Measurements from ENCODE around the gene MEFV.

DNA sequence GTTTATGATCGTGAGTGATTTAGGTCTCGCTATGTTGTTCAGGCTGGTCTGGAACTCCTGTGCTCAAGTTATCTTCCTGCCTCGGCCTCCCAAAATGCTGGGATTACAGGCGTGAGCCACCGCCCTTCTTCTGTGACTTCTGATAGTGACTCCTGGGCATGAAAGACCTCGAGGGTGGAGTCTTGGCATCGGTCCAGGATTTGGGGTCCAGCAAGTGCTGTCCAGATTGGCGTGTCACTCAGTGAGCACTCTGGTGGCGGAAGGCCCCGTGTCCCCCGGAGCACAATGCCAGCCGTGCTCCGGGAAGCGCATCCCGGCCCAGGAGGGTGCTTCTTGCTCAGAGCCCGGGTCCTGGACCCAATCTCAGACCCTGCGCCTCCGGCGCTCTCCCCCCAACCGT lies 61.6 kb downstream of the MEFV start:
- TF ChIP-seq, protein P1, sequence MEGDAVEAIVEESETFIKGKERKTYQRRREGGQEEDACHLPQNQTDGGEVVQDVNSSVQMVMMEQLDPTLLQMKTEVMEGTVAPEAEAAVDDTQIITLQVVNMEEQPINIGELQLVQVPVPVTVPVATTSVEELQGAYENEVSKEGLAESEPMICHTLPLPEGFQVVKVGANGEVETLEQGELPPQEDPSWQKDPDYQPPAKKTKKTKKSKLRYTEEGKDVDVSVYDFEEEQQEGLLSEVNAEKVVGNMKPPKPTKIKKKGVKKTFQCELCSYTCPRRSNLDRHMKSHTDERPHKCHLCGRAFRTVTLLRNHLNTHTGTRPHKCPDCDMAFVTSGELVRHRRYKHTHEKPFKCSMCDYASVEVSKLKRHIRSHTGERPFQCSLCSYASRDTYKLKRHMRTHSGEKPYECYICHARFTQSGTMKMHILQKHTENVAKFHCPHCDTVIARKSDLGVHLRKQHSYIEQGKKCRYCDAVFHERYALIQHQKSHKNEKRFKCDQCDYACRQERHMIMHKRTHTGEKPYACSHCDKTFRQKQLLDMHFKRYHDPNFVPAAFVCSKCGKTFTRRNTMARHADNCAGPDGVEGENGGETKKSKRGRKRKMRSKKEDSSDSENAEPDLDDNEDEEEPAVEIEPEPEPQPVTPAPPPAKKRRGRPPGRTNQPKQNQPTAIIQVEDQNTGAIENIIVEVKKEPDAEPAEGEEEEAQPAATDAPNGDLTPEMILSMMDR (CRISPR knock-in tag; IDR thresholded peaks at IDR 0.05), result no peak
- TF ChIP-seq ZMYM3 (CRISPR knock-in tag; IDR thresholded peaks at IDR 0.05) (no peak), FOSL1 (CRISPR knock-in tag; IDR thresholded peaks at IDR 0.05; ENCODE audit: borderline replicate concordance) (no peak), EZH2 (conservative IDR thresholded peaks at IDR 0.05; ENCODE audit: low read depth, low read length) (no peak), GABPA (IDR thresholded peaks at IDR 0.05; ENCODE audit: low read depth, low read length) (no peak), GABPA (CRISPR knock-in tag; IDR thresholded peaks at IDR 0.05; ENCODE audit: low read depth) (no peak), TBL1XR1 (IDR thresholded peaks at IDR 0.05; ENCODE audit: borderline replicate concordance, low read length, partially characterized antibody) (no peak), BRCA1 (CRISPR knock-in tag; IDR thresholded peaks at IDR 0.05) (no peak), KAT7 (CRISPR knock-in tag; IDR thresholded peaks at IDR 0.05; ENCODE audit: borderline replicate concordance) (no peak), EP300 (IDR thresholded peaks at IDR 0.05; ENCODE audit: low read depth in 2 of 2, low read length in 2 of 2) (no peak), EP300 (CRISPR knock-in tag; IDR thresholded peaks at IDR 0.05; ENCODE audit: borderline replicate concordance) (no peak), HCFC1 (IDR thresholded peaks at IDR 0.05; ENCODE audit: low read depth, low read length) (no peak)
- TF ChIP-seq, protein P2, sequence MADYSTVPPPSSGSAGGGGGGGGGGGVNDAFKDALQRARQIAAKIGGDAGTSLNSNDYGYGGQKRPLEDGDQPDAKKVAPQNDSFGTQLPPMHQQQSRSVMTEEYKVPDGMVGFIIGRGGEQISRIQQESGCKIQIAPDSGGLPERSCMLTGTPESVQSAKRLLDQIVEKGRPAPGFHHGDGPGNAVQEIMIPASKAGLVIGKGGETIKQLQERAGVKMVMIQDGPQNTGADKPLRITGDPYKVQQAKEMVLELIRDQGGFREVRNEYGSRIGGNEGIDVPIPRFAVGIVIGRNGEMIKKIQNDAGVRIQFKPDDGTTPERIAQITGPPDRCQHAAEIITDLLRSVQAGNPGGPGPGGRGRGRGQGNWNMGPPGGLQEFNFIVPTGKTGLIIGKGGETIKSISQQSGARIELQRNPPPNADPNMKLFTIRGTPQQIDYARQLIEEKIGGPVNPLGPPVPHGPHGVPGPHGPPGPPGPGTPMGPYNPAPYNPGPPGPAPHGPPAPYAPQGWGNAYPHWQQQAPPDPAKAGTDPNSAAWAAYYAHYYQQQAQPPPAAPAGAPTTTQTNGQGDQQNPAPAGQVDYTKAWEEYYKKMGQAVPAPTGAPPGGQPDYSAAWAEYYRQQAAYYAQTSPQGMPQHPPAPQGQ (CRISPR knock-in tag; IDR thresholded peaks at IDR 0.05; ENCODE audit: borderline replicate concordance), result no peak
- TF ChIP-seq, protein P3, sequence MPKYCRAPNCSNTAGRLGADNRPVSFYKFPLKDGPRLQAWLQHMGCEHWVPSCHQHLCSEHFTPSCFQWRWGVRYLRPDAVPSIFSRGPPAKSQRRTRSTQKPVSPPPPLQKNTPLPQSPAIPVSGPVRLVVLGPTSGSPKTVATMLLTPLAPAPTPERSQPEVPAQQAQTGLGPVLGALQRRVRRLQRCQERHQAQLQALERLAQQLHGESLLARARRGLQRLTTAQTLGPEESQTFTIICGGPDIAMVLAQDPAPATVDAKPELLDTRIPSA (CRISPR knock-in tag; IDR thresholded peaks at IDR 0.05; ENCODE audit: borderline replicate concordance), result no peak
- TF ChIP-seq, protein P4, sequence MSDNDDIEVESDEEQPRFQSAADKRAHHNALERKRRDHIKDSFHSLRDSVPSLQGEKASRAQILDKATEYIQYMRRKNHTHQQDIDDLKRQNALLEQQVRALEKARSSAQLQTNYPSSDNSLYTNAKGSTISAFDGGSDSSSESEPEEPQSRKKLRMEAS (IDR thresholded peaks at IDR 0.05), result no peak
